ENCODE results near the gene ISG20L2. TPM values are rescaled to one million over a fixed set of nuclear protein-coding genes. Genes with fewer than 3 reads are reported as not detected.

ISG20L2 gene
- total RNA-seq, 4 donors from 2014 or later, result 13.6 to 34.9 (median 18.2) TPM

DNA sequence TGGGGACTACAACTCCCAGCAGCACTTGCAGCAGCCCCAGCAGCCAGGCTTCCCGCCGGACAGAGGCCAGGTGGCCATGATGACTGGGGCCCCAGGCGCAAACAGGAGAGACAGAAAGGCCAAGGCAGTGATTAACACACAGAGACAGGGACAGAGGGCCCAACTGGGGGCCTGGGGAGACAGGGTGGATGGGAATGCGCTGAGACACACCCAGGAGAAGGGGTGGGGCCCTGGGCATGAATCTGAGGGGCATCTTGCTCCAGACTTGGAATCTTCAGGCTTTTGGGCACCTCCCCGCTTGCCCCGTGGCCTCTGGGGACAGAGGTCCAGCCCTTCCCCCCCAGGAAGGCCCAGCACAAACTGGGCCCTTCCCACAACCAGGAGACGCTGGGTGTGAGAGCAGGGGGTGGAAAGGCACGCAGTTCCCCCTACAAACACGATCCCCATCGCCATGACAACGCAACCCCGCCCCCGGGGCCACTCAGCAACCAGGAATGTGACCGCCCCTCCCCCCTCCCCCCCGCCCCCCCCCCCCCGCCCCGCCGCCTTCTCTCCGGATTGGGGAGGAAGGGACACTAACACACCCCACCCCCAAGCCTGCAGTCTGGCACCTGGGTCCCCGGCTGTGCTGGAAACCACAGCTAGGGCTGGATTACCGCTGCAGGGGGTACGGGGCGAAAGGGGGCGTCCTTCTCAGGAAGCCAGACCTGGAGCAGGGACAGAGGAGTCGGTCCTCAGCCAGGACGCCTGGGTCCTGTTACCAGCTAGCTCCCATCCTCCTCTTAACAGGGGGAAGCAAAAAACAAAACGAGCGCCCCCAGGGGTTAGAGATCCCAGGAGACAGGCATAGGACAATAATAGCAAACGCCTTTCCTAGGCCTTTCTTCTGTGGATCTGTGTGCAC is 18.4 kb upstream of the ISG20L2 start:
- H3K4me1 ChIP-seq, result peaks cover 42 to 46% of the 10 kb centered on the region in 2 donors
- H3K36me3 ChIP-seq, result peaks cover 9 to 18% of the 10 kb centered on the region in 2 donors
- intact Hi-C loops (cut with DNase I), result no loop called here
- H3K27ac ChIP-seq, result peak overlapping the region; percentile 93 to 100 (median 99)
- H3K4me3 ChIP-seq (replicated peaks in 1 of 3), result peak overlapping the region in 2 of 3 donors; percentile 17 to 99
- H3K9me3 ChIP-seq, result no peaks in the 10 kb centered on the region
- no peaks in the 10 kb centered on the region for H3K27me3 ChIP-seq
- TF ChIP-seq POLR2A (IDR thresholded peaks at IDR 0.05), result peak; percentile 21 to 68
- TF ChIP-seq, protein P1, sequence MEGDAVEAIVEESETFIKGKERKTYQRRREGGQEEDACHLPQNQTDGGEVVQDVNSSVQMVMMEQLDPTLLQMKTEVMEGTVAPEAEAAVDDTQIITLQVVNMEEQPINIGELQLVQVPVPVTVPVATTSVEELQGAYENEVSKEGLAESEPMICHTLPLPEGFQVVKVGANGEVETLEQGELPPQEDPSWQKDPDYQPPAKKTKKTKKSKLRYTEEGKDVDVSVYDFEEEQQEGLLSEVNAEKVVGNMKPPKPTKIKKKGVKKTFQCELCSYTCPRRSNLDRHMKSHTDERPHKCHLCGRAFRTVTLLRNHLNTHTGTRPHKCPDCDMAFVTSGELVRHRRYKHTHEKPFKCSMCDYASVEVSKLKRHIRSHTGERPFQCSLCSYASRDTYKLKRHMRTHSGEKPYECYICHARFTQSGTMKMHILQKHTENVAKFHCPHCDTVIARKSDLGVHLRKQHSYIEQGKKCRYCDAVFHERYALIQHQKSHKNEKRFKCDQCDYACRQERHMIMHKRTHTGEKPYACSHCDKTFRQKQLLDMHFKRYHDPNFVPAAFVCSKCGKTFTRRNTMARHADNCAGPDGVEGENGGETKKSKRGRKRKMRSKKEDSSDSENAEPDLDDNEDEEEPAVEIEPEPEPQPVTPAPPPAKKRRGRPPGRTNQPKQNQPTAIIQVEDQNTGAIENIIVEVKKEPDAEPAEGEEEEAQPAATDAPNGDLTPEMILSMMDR (IDR thresholded peaks at IDR 0.05), result peak in 2 of 6 experiments; percentile 14 to 18
- WGBS, 2 donors, result 0 to 6% methylated on average over 7 to 12 of the region's 29 CpGs
- peak; percentile 97 to 98 for DNase-seq

DNA sequence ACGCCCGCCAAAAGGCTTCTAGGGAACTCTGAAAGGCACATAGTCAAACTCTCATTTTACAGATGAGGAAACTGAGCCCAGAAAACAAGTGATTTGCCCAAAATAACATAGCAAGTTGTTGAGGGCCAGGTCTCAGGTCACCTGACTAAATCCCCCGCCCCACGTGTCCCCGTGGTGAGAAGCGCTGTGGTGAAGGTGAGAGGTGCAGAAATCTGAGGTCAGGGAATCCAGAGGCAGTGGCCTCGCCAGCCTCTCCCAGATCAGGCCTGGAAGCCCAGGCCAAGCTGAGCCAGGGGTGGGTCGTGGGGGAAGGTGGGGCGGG is 17.8 kb upstream of the ISG20L2 start:
- intact Hi-C loops (cut with DNase I), result no loop called here
- Histone ChIP-seq H3K9me3 (no peaks in the 10 kb centered on the region), H3K4me1 (peaks cover 47 to 52% of the 10 kb centered on the region in 2 donors), H3K4me3 (replicated peaks in 1 of 3) (peak overlapping the region in 1 of 3 donors; percentile 99), H3K36me3 (peaks cover 9 to 18% of the 10 kb centered on the region in 2 donors), H3K27me3 (no peaks in the 10 kb centered on the region), H3K27ac (peak overlapping the region; percentile 93 to 100 (median 99))
- no peak for DNase-seq
- TF ChIP-seq, protein P1 (IDR thresholded peaks at IDR 0.05), result no peak
- no peak for TF ChIP-seq POLR2A (IDR thresholded peaks at IDR 0.05)
- WGBS, 2 donors, result 54 to 62% methylated on average over 7 to 9 of the region's 9 CpGs

DNA sequence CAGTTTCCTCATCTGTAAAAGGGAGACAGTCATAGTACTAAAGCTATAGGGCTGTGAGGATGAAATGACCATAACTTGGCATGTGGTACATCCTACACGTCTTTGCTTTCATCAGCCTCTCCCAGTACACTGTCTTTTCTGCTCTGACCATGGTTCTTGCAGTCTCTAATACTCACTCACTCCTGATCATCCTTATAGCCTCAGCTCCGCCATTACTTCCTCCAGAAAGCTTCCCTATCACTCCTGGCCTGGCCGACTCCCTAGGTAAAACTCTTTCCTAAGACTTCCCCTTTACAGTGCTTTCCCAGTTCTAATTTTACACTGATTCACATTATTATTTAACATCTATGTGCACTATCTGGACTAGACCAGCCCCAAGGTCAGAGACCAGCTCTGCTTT is 17.3 kb upstream of the ISG20L2 start:
- intact Hi-C loops (cut with DNase I), result no loop called here
- H3K27me3 ChIP-seq, result no peaks in the 10 kb centered on the region
- peak overlapping the region in 1 of 3 donors; percentile 99 for H3K4me3 ChIP-seq (replicated peaks in 1 of 3)
- H3K4me1 ChIP-seq, result peaks cover 48 to 52% of the 10 kb centered on the region in 2 donors
- H3K36me3 ChIP-seq, result peaks cover 9 to 18% of the 10 kb centered on the region in 2 donors
- peak overlapping the region; percentile 93 to 100 (median 99) for H3K27ac ChIP-seq
- DNase-seq, result no peak
- WGBS, 2 donors, result 81 to 82% methylated on average over 3 of the region's 3 CpGs
- TF ChIP-seq, protein P1 (IDR thresholded peaks at IDR 0.05), result no peak
- no peak for TF ChIP-seq POLR2A (IDR thresholded peaks at IDR 0.05)
- H3K9me3 ChIP-seq, result no peaks in the 10 kb centered on the region

DNA sequence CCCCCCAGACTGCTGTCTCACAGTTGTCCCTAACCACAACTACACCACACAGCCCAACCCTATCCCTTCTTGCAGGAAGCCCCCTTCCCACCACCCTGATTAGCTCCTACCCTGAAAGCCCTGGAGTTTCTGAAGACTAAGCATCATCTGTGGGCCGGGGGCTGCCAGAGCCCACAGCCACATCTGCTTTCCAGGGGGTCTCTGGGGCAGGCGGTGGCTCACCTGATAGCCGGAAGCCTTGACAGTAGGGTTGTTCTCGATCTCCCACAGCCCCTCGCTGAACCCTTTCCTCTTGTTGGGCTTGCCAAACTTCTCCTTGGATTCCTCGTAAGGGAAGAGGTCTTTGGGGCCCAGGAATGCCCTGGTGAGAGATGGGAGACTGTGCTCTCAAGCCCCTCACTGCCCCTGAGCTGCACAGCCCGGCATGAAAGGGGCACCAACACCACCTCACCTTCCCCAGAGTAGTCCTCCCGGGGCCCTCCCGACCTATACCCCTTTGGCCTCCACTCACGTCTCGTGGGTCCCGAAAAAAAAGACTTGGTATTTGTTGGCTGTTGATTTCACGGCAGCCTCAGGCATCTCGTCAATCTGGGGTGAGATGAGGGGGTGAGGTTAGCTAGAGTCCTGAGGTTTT is 16.3 kb upstream of the ISG20L2 start:
- DNase-seq, result no peak
- H3K4me3 ChIP-seq (replicated peaks in 1 of 3), result no peak overlapping the region
- peaks cover 51 to 55% of the 10 kb centered on the region in 2 donors for H3K4me1 ChIP-seq
- WGBS, 2 donors, result 88 to 90% methylated on average over 8 to 14 of the region's 14 CpGs
- intact Hi-C loops (cut with DNase I), result no loop called here
- H3K36me3 ChIP-seq, result peaks cover 9 to 18% of the 10 kb centered on the region in 2 donors
- H3K9me3 ChIP-seq, result no peaks in the 10 kb centered on the region
- TF ChIP-seq, protein P1 (IDR thresholded peaks at IDR 0.05), result no peak
- TF ChIP-seq POLR2A (IDR thresholded peaks at IDR 0.05), result no peak
- H3K27ac ChIP-seq, result peak overlapping the region in 1 of 3 donors; percentile 93
- no peaks in the 10 kb centered on the region for H3K27me3 ChIP-seq
